ENCODE data around the gene HSPA1L. TPM values are rescaled to one million over a fixed set of nuclear protein-coding genes. Genes with fewer than 3 reads are reported as not detected.

Gene HSPA1L
- total and polyA plus RNA-seq, 10 of the 15 experiments (the other 5 are each of a cell fraction or from before 2014, with no cell fraction given): 0.69 to 2.5 (median 1.5) TPM

DNA sequence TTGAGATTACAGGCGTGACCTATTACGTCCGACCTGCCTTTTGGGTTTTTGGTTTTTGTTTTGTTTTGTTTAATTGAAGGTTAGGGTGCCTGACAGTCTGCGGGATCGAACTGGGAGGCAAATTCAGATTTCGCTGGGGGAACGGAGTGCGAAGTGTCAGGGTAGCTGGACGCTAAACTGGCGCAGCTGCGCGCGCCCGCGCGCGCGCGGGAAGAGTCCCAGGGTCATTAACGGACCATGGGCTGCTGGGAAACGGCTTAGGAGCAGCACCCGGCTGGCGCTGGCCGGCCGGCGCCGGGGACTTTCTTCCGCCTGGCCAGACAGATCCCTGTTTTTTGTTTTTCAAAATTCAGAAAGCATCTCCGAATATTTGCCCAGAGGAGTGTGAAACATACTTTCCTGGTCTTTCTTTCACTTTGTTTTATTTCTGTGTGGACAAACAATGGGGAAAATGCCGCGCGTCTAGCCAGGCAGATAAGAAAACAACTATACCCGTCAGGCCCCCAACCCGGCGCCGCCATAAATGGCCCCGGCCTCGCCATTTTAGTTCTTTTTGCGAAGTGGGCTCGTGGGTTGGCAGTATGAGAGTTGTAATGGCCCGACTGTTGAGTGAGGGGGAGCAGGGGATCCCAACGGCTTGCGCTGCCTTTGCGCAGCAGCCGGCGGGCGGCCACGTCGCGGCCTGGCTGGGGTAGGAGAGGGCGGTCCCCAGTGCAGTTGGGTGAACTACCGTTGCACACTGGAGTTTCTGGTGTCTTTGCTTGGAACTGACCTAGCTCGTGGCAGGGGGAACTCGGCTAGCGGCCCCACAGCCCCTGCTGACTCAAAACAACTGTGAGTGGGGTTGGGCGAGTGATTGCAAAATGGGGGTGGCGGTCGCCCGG is 19.5 kb upstream of the HSPA1L start (continued):
- TF ChIP-seq, protein P1, sequence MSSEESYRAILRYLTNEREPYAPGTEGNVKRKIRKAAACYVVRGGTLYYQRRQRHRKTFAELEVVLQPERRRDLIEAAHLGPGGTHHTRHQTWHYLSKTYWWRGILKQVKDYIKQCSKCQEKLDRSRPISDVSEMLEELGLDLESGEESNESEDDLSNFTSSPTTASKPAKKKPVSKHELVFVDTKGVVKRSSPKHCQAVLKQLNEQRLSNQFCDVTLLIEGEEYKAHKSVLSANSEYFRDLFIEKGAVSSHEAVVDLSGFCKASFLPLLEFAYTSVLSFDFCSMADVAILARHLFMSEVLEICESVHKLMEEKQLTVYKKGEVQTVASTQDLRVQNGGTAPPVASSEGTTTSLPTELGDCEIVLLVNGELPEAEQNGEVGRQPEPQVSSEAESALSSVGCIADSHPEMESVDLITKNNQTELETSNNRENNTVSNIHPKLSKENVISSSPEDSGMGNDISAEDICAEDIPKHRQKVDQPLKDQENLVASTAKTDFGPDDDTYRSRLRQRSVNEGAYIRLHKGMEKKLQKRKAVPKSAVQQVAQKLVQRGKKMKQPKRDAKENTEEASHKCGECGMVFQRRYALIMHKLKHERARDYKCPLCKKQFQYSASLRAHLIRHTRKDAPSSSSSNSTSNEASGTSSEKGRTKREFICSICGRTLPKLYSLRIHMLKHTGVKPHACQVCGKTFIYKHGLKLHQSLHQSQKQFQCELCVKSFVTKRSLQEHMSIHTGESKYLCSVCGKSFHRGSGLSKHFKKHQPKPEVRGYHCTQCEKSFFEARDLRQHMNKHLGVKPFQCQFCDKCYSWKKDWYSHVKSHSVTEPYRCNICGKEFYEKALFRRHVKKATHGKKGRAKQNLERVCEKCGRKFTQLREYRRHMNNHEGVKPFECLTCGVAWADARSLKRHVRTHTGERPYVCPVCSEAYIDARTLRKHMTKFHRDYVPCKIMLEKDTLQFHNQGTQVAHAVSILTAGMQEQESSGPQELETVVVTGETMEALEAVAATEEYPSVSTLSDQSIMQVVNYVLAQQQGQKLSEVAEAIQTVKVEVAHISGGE (CRISPR knock-in tag; IDR thresholded peaks at IDR 0.05): no peak
- TF ChIP-seq SRF (IDR thresholded peaks at IDR 0.05; ENCODE audit: low read depth in 2 of 2, low read length in 2 of 2) (peak in 1 of 2 experiments; percentile 74; a peak in 2 of 4 replicates), ZNF207 (IDR thresholded peaks at IDR 0.05; ENCODE audit: borderline replicate concordance) (peak; percentile 45; the same call in 1 of the 2 replicates), RCOR1 (conservative IDR thresholded peaks at IDR 0.05; ENCODE audit: low read depth, low read length) (no peak), ZNF24 (IDR thresholded peaks at IDR 0.05) (no peak), ATF7 (IDR thresholded peaks at IDR 0.05; ENCODE audit: low read depth) (peak; percentile 47), RELA (IDR thresholded peaks at IDR 0.05; ENCODE audit: borderline replicate concordance, partially characterized antibody) (peak; percentile 29), MTA3 (IDR thresholded peaks at IDR 0.05; ENCODE audit: borderline replicate concordance, low read length) (no peak), ESRRA (IDR thresholded peaks at IDR 0.05; ENCODE audit: low read length) (no peak), DPF2 (IDR thresholded peaks at IDR 0.05) (0 out of 2 replicates have a peak, but pooled peaks have one; percentile 31), CREM (IDR thresholded peaks at IDR 0.05; ENCODE audit: low read depth) (peak; percentile 63), MYB (IDR thresholded peaks at IDR 0.05; ENCODE audit: borderline replicate concordance, low read depth, low read length) (peak; percentile 97), EGR1 (IDR thresholded peaks at IDR 0.05; ENCODE audit: borderline replicate concordance in 1 of 2, low read depth in 2 of 2, low read length in 2 of 2) (no peak), HDAC2 (IDR thresholded peaks at IDR 0.05) (no peak), SMAD5 (IDR thresholded peaks at IDR 0.05; ENCODE audit: low read depth) (peak; percentile 99), JUND (IDR thresholded peaks at IDR 0.05; ENCODE audit: low read depth, low read length) (no peak), SPI1 (IDR thresholded peaks at IDR 0.05; ENCODE audit: borderline replicate concordance, insufficient read depth, low read depth, low read length) (no peak), ZSCAN29 (IDR thresholded peaks at IDR 0.05) (no peak), NFYB (IDR thresholded peaks at IDR 0.05; ENCODE audit: insufficient read depth, low read depth, low read length) (no peak), CEBPB (IDR thresholded peaks at IDR 0.05; ENCODE audit: borderline replicate concordance in 1 of 2, low read depth in 2 of 2, low read length in 2 of 2) (no peak), POLR2AphosphoS2 (IDR thresholded peaks at IDR 0.05; ENCODE audit: low read depth, low read length) (peak; percentile 93), HDGF (IDR thresholded peaks at IDR 0.05) (peak; percentile 88; the same call in 1 of the 2 replicates)
- TF ChIP-seq, protein P2, sequence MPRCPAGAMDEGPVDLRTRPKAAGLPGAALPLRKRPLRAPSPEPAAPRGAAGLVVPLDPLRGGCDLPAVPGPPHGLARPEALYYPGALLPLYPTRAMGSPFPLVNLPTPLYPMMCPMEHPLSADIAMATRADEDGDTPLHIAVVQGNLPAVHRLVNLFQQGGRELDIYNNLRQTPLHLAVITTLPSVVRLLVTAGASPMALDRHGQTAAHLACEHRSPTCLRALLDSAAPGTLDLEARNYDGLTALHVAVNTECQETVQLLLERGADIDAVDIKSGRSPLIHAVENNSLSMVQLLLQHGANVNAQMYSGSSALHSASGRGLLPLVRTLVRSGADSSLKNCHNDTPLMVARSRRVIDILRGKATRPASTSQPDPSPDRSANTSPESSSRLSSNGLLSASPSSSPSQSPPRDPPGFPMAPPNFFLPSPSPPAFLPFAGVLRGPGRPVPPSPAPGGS (IDR thresholded peaks at IDR 0.05; ENCODE audit: borderline replicate concordance, insufficient read depth, low read depth, low read length, poor library complexity, severe bottlenecking): no peak
- TF ChIP-seq, protein P3, sequence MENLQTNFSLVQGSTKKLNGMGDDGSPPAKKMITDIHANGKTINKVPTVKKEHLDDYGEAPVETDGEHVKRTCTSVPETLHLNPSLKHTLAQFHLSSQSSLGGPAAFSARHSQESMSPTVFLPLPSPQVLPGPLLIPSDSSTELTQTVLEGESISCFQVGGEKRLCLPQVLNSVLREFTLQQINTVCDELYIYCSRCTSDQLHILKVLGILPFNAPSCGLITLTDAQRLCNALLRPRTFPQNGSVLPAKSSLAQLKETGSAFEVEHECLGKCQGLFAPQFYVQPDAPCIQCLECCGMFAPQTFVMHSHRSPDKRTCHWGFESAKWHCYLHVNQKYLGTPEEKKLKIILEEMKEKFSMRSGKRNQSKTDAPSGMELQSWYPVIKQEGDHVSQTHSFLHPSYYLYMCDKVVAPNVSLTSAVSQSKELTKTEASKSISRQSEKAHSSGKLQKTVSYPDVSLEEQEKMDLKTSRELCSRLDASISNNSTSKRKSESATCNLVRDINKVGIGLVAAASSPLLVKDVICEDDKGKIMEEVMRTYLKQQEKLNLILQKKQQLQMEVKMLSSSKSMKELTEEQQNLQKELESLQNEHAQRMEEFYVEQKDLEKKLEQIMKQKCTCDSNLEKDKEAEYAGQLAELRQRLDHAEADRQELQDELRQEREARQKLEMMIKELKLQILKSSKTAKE (IDR thresholded peaks at IDR 0.05; ENCODE audit: low read depth, poor library complexity, severe bottlenecking): peak; percentile 90

Measured in GM12878 (cell line).